Mononuclear cell (primary cell): Measurements from ENCODE around the gene TNNI3K. TPM values are rescaled to one million over a fixed set of nuclear protein-coding genes. Genes with fewer than 3 reads are reported as not detected.

ENCODE experiments used
- total RNA-seq: library from RNA; depleted of rRNA; stranded (reverse); fragments of >200 nt; gene quantifications from one replicate; pipeline ENCODE4 v1.2.3, GENCODE V29; 2012

Gene TNNI3K
- total RNA-seq, 1 donor: 0.94 TPM

Other genes starting within 250 kb of the TNNI3K start
- gene LRRIQ3, start 37.2 kb upstream of the TNNI3K start, total RNA-seq: 0.21 TPM
- gene FPGT, start 37.1 kb upstream of the TNNI3K start, total RNA-seq: 5.6 TPM